Spinal cord (tissue), 10 donors: ENCODE results near the gene TRIO. TPM values are rescaled to one million over a fixed set of nuclear protein-coding genes. Genes with fewer than 3 reads are reported as not detected.

Experiments used
- DNase-seq, 6 donors: peaks; one replicate each; pipeline versions ENCODE4 v3.0.0 to v3.0.0-alpha.2; 2013 to 2015; ENCODE audit warnings: low spot score in 6 of 6, low read depth in 4 of 6
- H3K27ac ChIP-seq: one replicate; pipeline ENCODE4 v1.5.1; 2013; ENCODE audit warnings: low read depth, low read length, control low read depth
- H3K27me3 ChIP-seq: one replicate; pipeline ENCODE4 v1.6.1; 2013; ENCODE audit warnings: low read length; ENCODE audit not compliant: control insufficient read depth, insufficient read depth
- H3K36me3 ChIP-seq: one replicate; pipeline ENCODE4 v1.6.1; 2013; ENCODE audit warnings: low read length; ENCODE audit not compliant: control insufficient read depth, insufficient read depth
- H3K4me1 ChIP-seq: one replicate; pipeline ENCODE4 v1.6.1; 2013; ENCODE audit warnings: low read length; ENCODE audit not compliant: control insufficient read depth, insufficient read depth
- H3K4me3 ChIP-seq: one replicate; pipeline ENCODE4 v1.5.1; 2013; ENCODE audit warnings: low read depth, low read length, control low read depth
- H3K9me3 ChIP-seq: one replicate; pipeline ENCODE4 v1.6.1; 2013; ENCODE audit warnings: low read length; ENCODE audit not compliant: control insufficient read depth, insufficient read depth
- WGBS: methylation state at CpG from one replicate; pipeline ENCODE4 v1.1.5; 2013; ENCODE audit warnings: missing lambda C conversion rate; ENCODE audit not compliant: insufficient coverage; 5-methylcytosine and 5-hydroxymethylcytosine counted together
- polyA plus RNA-seq, 2 donors: library from polyadenylated mRNA; unstranded; fragments of 120-200 nt; gene quantifications; one replicate each; pipeline ENCODE4 v1.2.1, GENCODE V29; 2013; ENCODE audit not compliant: insufficient read length in 2 of 2
- total RNA-seq, 2 donors: library from RNA; depleted of rRNA in 1 of 2; stranded (reverse); fragments of 120-200 nt in 1 of 2; fragments of >200 nt in 1 of 2; gene quantifications; one replicate each; pipeline versions ENCODE4 v1.2.3 to v1.2.4, GENCODE V29; 2013 to 2014
- donor health status: healthy.

TRIO gene
- total and polyA plus RNA-seq, 4 donors, result 175 to 253 (median 240) TPM

DNA sequence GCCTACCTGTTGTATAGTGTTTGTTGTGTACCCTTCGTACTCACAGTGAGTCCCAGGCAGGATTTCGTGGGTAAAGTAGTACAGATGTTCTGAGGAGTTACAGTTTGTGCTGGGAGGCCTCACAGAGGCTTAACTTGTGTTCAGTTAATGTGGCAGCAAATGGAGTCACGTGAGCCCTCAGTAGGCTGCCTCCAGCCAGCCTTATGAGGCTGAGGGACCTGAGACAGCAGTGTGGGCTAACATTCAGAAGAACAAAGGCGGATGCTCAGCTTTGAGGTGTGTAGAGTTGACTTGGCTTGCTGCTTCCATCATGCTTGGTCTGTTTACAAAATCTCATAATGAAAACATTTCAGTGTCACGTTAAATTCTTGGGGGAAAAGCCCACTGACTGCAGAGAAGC is 118.1 kb downstream of the TRIO start:
- Histone ChIP-seq H3K4me1 (peaks cover 22% of the 10 kb centered on the region), H3K9me3 (no peaks in the 10 kb centered on the region), H3K27me3 (no peaks in the 10 kb centered on the region), H3K4me3 (no peak overlapping the region), H3K36me3 (no peaks in the 10 kb centered on the region), H3K27ac (no peak overlapping the region)
- 82% methylated on average over 3 of the region's 5 CpGs for WGBS
- no peak for DNase-seq

DNA sequence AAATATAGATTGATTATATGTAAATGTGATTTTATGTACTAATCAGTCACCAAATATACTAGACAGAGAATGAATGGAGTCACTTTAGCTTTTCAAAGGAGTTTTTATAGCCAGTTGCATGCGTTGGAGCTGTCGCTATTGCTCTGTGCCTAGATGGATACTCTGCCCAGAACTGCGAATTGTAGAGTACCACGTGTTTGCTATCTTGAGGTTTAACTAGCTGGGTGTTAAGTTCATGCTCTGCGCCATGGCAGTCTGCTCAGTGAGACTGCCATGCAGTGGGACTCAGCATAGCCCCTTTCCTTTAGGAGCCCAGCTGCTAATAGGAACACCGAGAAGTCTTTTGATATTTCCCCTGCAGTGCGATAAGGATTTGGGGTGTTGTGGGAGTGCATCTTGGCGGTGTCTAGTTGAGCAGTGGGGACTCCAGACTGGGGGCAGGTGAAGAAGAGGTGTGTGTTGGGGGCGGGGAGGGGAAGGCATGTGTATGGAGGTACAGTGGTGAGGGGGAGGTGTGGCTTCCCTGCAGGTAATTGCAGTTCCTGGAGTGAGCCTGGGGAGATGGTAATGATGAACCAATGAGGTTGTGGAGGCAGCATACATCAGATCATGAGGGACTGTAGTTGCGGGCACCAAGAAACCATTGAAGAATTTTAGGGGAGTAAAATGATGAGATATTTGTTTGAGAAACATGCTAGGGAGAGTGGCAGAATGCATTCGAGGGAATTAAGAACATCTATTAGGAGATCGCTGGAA is 118.9 kb downstream of the TRIO start:
- DNase-seq, result no peak
- 81% methylated on average over 12 of the region's 12 CpGs for WGBS
- H3K27me3 ChIP-seq, result no peaks in the 10 kb centered on the region
- no peak overlapping the region for H3K27ac ChIP-seq
- H3K4me3 ChIP-seq, result no peak overlapping the region
- no peaks in the 10 kb centered on the region for H3K36me3 ChIP-seq
- H3K4me1 ChIP-seq, result peaks cover 21% of the 10 kb centered on the region
- no peaks in the 10 kb centered on the region for H3K9me3 ChIP-seq

DNA sequence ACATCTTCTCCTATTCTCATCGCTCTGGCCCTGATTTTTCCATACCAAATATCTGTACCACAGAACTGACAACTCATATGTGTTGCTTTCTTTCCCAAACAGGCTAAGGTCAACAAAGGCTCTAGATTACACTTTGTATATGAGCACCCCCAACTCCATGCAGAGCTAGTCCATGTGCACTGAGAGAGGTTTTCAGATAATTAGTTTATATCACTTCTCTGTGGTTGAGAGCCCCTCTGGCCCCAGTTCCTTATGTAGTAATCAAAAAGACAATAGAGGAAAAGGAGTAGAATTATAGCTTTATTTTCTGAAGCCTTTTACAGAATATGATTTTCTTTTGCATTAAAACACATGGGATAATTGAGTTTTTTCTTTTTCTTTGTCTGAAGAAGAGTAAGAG is 120.0 kb downstream of the TRIO start:
- H3K4me1 ChIP-seq, result peaks cover 15% of the 10 kb centered on the region
- no peak overlapping the region for H3K27ac ChIP-seq
- 86% methylated on average over 1 of the region's 1 CpG for WGBS

DNA sequence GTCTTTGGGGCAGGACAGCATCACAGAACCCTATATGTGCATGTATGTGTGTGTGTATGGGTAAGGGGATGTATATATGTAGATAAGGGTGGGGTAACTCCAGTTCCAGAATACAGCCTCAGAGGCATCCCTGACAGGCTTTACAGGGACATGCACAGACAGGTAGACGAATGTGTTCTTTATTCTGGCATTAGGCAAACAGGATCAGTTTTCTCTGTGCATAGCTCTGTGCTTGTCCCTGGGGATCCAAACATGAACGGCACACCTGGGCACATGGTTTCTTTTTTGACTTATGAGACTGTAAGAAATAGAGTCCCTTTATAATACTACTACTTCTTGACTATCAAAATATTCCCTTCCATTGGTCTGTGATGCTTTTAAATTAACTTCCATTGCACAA is 120.6 kb downstream of the TRIO start:
- H3K27ac ChIP-seq, result no peak overlapping the region
- peaks cover 15% of the 10 kb centered on the region for H3K4me1 ChIP-seq
- no peaks in the 10 kb centered on the region for H3K9me3 ChIP-seq
- H3K36me3 ChIP-seq, result no peaks in the 10 kb centered on the region
- no CpG with 5 or more reads among the region's 2 CpGs for WGBS
- H3K4me3 ChIP-seq, result no peak overlapping the region
- no peaks in the 10 kb centered on the region for H3K27me3 ChIP-seq
- DNase-seq, result no peak

More for the DNA sequence above, 120.0 kb downstream of the TRIO start:
- H3K27me3 ChIP-seq, result no peaks in the 10 kb centered on the region
- no peak overlapping the region for H3K4me3 ChIP-seq
- no peak for DNase-seq
- H3K36me3 ChIP-seq, result no peaks in the 10 kb centered on the region
- no peaks in the 10 kb centered on the region for H3K9me3 ChIP-seq

DNA sequence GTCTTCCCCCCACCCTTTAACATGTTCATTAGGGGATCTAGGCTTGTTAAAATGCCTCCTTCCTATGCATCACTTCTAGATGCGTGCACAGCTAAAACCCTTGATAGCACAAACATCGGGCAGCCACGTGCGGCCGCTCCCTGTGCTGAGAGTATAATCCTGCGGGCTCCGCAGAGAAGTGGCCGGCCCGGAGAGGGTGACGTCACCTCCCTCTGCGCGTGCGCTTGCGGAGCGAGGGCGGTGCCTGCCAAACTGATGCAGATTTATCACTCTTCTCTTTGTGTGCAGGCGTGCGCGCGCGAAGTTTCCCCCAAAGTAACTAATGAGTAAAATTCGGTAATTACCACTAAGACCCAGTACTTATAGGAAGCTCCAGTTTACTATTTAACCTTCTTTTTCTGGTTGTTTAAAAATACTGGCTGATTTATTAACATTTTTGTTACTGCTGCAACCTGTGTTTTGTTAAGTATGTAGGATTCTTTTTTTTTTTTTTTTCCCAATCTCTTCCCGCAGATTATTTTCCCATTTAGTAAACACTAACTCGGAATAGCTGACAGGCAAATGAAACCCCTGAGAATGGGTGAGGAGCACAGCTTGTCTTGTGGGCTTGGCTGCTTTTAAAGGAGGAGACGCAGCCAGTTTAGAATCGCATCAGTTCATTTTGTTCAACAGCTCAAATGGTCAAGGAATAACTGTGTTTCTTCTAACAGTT is 121.6 kb downstream of the TRIO start:
- no peaks in the 10 kb centered on the region for H3K9me3 ChIP-seq
- H3K4me1 ChIP-seq, result peaks cover 15% of the 10 kb centered on the region
- peak overlapping the region; percentile 38 for H3K27ac ChIP-seq
- peak overlapping the region; percentile 45 for H3K4me3 ChIP-seq
- no peaks in the 10 kb centered on the region for H3K36me3 ChIP-seq
- peak; percentile 62 to 97 (median 80) for DNase-seq
- no peaks in the 10 kb centered on the region for H3K27me3 ChIP-seq
- under 1% methylated on average over 16 of the region's 26 CpGs for WGBS

DNA sequence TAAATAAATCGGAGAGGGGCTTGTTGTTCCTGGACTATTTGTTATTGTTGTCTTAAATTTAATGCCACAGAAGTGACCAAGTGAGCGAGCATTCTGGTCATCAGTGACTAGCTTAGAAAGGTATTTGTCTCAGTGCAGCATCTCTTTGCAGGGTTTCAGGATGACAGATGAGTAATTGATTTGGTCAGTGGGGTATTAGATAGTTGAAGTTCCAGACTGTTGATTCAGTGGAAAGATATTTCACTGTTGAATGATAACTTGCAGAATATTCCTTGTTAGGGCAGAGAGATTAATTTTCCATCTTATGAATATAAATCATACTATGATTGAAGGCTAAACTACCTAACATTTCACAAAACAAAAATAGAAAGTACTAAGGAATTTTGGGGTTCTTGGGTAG is 122.4 kb downstream of the TRIO start:
- no peak for DNase-seq
- 70% methylated on average over 2 of the region's 2 CpGs for WGBS
- H3K36me3 ChIP-seq, result no peaks in the 10 kb centered on the region
- no peak overlapping the region for H3K27ac ChIP-seq
- H3K4me1 ChIP-seq, result peaks cover 20% of the 10 kb centered on the region
- H3K9me3 ChIP-seq, result no peaks in the 10 kb centered on the region
- H3K27me3 ChIP-seq, result no peaks in the 10 kb centered on the region
- no peak overlapping the region for H3K4me3 ChIP-seq

DNA sequence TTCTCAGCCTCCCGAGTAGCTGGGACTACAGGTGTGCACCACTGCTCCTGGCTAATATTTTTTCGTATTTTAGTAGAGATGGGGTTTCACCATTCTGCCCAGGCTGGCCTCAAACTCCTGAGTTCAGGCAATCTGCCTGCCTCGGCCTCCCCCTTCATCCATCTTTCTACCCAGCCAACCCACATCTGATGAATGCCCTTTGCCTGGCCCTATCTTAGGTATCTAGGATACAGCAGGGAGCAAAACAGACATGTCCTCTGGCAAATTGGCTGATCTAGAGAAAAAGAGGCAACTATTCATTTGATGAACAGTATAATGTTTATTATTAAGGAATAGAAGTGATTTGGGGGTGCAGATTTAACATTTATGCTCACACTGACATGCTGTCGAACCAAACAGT is 123.0 kb downstream of the TRIO start:
- Histone ChIP-seq H3K36me3 (peaks cover under 1% of the 10 kb centered on the region), H3K27me3 (no peaks in the 10 kb centered on the region), H3K9me3 (no peaks in the 10 kb centered on the region), H3K27ac (no peak overlapping the region), H3K4me3 (no peak overlapping the region), H3K4me1 (peaks cover 20% of the 10 kb centered on the region)
- no CpG with 5 or more reads among the region's 4 CpGs for WGBS
- no peak for DNase-seq

DNA sequence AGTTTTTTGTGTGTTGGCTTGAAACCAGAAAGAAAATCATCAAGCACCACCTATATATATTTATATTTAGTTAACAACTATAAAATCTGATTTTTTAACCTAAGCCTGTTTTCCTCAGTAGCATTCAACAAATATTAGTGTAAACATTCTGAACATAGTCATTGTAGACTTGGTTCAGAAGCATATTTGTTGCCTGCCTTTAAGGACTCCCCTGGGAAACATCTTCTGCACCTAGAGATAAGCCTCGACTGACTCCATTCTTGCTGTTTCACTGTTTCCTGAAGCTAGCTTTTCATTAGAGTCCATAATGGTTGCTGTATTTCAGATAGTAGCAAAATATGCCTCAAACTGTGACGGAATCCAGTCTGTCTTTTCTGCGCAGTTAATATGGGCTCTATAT is 123.5 kb downstream of the TRIO start:
- peaks cover 20% of the 10 kb centered on the region for H3K4me1 ChIP-seq
- peak overlapping the region; percentile 10 for H3K27ac ChIP-seq
- no peaks in the 10 kb centered on the region for H3K27me3 ChIP-seq
- no CpG with 5 or more reads among the region's 3 CpGs for WGBS
- H3K9me3 ChIP-seq, result no peaks in the 10 kb centered on the region
- peak in 1 of 6 donors; percentile 63 for DNase-seq
- peaks cover 3% of the 10 kb centered on the region for H3K36me3 ChIP-seq
- H3K4me3 ChIP-seq, result no peak overlapping the region

DNA sequence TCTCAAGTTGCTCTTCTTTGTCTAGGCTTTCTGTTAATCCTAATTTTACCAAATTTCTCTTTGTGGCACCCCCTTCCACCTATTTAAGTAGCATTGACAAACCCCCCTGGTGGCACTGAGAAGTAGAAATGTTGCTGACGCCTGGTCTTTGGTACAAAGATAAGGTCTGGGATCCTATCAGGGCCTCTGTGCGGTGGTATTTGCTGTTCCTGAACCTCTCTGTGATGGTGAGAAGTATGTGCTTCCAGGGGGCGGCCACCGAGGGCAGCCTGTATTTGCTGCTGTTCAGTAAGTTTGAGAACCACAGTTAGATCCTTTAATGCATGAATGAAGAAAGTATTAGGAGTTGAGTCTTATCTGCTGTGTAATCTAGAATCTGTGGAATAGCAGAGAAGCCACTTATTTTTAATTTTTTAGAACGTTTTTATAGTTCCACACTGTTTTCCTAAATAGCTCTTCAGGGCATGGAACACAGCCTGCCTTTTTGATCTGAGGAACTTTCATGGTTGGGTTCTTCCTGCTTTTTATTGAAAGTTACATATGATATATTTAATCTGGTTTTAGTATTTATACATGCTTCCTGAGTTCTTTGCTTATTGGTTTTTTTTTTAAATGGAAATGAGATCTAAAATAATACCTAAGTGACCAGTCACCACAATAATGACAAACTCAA is 124.2 kb downstream of the TRIO start:
- Histone ChIP-seq H3K27me3 (no peaks in the 10 kb centered on the region), H3K36me3 (peaks cover 3% of the 10 kb centered on the region), H3K9me3 (no peaks in the 10 kb centered on the region), H3K4me1 (peaks cover 20% of the 10 kb centered on the region), H3K27ac (no peak overlapping the region), H3K4me3 (no peak overlapping the region)
- 88% methylated on average over 4 of the region's 5 CpGs for WGBS
- no peak for DNase-seq
